Right atrium auricular region (tissue), 2 donors: ENCODE results near the gene WDR81. TPM values are rescaled to one million over a fixed set of nuclear protein-coding genes. Genes with fewer than 3 reads are reported as not detected.

Experiments used
- DNase-seq: peaks from one replicate; pipeline ENCODE4 v3.0.0-alpha.2; 2019; ENCODE audit warnings: low spot score
- H3K27ac ChIP-seq, 2 donors: fragments of 200-600 bp; sonication (generic); 1 replicate in 1 of 2; 2 replicates in 1 of 2; pipeline ENCODE4 v1.5.1; 2016 to 2019
- H3K27me3 ChIP-seq, 2 donors: fragments of 200-600 bp; sonication (generic); one replicate each; pipeline versions ENCODE4 v1.5.1 to v1.6.0; 2017 to 2019
- H3K36me3 ChIP-seq: fragments of 200-600 bp; sonication (generic); one replicate; pipeline ENCODE4 v1.5.1; 2016
- H3K4me1 ChIP-seq, 2 donors: fragments of 200-600 bp; sonication (generic); one replicate each; pipeline versions ENCODE4 v1.5.1 to v1.6.0; 2017 to 2019
- H3K4me3 ChIP-seq, 2 donors: fragments of 200-600 bp; sonication (generic); 1 replicate in 1 of 2; 2 replicates in 1 of 2; pipeline ENCODE4 v1.5.1; 2017 to 2019; ENCODE audit warnings: mild to moderate bottlenecking in 1 of 2, moderate library complexity in 1 of 2
- H3K9me3 ChIP-seq, 2 donors: fragments of 200-600 bp; sonication (generic); one replicate each; pipeline ENCODE4 v1.5.1; 2019
- total RNA-seq, 2 donors: library from RNA; depleted of rRNA; stranded (reverse); fragments of >200 nt; gene quantifications; one replicate each; pipeline ENCODE4 v1.1.0, GENCODE V29; 2016
- TF ChIP-seq, protein P1 (sequence below), 2 donors: fragments of 200-600 bp; sonication (generic); IDR thresholded peaks; one replicate each; pipeline ENCODE4 v1.5.1; 2019; ENCODE audit warnings: antibody characterized with exemption in 2 of 2

Gene WDR81
- total RNA-seq, 2 donors from 2014 or later: 10.9 to 17.9 TPM

GRCh38 chr17:1752425-1753262, 28.1 kb downstream of the WDR81 start:
- no peaks in the 10 kb centered on the region for H3K36me3 ChIP-seq
- TF ChIP-seq, protein P1, sequence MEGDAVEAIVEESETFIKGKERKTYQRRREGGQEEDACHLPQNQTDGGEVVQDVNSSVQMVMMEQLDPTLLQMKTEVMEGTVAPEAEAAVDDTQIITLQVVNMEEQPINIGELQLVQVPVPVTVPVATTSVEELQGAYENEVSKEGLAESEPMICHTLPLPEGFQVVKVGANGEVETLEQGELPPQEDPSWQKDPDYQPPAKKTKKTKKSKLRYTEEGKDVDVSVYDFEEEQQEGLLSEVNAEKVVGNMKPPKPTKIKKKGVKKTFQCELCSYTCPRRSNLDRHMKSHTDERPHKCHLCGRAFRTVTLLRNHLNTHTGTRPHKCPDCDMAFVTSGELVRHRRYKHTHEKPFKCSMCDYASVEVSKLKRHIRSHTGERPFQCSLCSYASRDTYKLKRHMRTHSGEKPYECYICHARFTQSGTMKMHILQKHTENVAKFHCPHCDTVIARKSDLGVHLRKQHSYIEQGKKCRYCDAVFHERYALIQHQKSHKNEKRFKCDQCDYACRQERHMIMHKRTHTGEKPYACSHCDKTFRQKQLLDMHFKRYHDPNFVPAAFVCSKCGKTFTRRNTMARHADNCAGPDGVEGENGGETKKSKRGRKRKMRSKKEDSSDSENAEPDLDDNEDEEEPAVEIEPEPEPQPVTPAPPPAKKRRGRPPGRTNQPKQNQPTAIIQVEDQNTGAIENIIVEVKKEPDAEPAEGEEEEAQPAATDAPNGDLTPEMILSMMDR (IDR thresholded peaks at IDR 0.05): no peak
- H3K4me1 ChIP-seq: no peaks in the 10 kb centered on the region
- H3K4me3 ChIP-seq: no peak overlapping the region
- no peak for DNase-seq
- H3K27ac ChIP-seq: peak overlapping the region in 1 of 2 donors; percentile 25
- H3K27me3 ChIP-seq: no peaks in the 10 kb centered on the region
- H3K9me3 ChIP-seq: no peaks in the 10 kb centered on the region

DNA sequence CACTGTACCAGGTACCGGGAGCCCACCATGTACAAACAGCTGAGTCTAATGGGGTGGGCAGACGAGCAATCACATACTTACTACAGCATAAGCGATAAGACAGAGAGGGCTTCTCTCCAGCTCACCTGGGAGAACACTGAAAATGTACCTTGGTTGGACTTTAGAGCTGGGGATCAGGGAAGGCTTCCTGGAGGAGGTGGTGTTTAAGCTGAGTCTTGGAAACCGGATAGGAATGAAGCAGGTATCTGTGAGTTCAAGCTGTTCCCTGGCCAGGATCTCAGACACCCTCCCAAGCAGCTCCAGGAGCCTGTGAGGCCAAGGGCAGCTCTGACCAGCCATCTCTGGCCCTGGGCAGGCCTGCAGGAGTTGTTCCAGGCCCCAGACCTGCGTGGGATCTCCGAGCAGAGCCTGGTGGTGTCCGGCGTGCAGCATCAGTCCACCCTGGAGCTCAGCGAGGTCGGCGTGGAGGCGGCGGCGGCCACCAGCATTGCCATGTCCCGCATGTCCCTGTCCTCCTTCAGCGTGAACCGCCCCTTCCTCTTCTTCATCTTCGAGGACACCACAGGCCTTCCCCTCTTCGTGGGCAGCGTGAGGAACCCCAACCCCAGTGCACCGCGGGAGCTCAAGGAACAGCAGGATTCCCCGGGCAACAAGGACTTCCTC, 29.4 kb downstream of the WDR81 start:
- no peaks in the 10 kb centered on the region for H3K9me3 ChIP-seq
- H3K36me3 ChIP-seq: no peaks in the 10 kb centered on the region
- H3K4me1 ChIP-seq: no peaks in the 10 kb centered on the region
- H3K4me3 ChIP-seq: no peak overlapping the region
- no peak overlapping the region for H3K27ac ChIP-seq
- DNase-seq: no peak
- TF ChIP-seq, protein P1 (IDR thresholded peaks at IDR 0.05): no peak
- no peaks in the 10 kb centered on the region for H3K27me3 ChIP-seq

DNA sequence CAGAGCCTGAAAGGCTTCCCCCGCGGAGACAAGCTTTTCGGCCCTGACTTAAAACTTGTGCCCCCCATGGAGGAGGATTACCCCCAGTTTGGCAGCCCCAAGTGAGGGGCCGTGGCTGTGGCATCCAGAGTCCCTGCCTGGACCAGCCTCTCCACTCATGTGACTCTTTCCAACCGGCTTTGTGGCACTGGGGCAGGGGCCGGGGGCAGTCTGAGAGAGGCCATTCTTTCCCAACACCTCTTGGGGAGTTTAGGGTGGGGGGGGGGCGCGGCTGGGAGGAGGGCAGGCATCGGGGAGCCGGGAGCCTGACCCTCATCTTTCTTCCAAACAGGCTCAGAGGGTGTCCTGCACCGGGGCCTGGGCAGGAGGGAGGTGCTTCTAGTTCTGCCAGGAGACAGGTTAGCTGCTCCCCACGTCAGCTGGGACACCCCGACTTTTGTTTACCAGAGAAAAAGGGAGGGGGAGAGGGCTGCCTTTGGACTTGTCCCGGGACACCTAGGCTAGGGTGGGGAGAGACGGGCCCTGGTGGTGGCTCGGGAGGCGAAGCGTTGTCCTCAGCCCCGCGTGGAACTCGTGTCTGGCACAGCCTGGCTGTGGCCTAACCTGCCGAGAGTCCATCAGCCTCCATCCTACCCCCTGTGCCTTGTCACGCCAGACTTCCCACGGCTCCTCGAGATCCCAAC, 30.1 kb downstream of the WDR81 start:
- no peaks in the 10 kb centered on the region for H3K4me1 ChIP-seq
- H3K4me3 ChIP-seq: no peak overlapping the region
- H3K27me3 ChIP-seq: no peaks in the 10 kb centered on the region
- DNase-seq: no peak
- TF ChIP-seq, protein P1 (IDR thresholded peaks at IDR 0.05): no peak
- no peaks in the 10 kb centered on the region for H3K36me3 ChIP-seq
- H3K9me3 ChIP-seq: no peaks in the 10 kb centered on the region
- no peak overlapping the region for H3K27ac ChIP-seq

- no peaks in the 10 kb centered on the region for H3K9me3 ChIP-seq
- TF ChIP-seq, protein P1 (IDR thresholded peaks at IDR 0.05): no peak
- H3K27me3 ChIP-seq: no peaks in the 10 kb centered on the region
- no peak overlapping the region for H3K27ac ChIP-seq
- no peaks in the 10 kb centered on the region for H3K4me1 ChIP-seq
- H3K4me3 ChIP-seq: no peak overlapping the region
- no peaks in the 10 kb centered on the region for H3K36me3 ChIP-seq
- no peak for DNase-seq
Measured at GRCh38 chr17:1755252-1755826, 30.8 kb downstream of the WDR81 start.

DNA sequence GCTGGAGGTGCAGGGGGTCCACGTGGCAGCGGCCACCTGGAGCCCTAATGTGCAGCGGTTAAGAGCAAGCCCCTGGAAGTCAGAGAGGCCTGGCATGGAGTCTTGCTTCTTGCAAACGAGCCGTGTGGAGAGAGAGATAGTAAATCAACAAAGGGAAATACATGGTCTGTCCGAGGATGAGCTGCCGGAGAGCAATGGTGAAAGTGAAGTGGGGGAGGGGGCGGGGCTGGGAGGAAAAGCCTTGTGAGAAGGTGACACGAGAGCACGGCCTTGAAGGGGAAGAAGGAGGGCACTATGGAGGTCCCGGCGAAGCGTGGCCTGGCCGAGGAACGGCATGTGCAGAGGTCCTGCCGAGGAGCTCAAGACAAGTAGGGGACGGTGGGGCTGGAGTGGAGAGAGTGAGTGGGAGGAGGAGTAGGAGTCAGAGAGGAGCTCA, 31.3 kb downstream of the WDR81 start:
- no peak for DNase-seq
- Histone ChIP-seq H3K4me3 (no peak overlapping the region), H3K27me3 (no peaks in the 10 kb centered on the region), H3K4me1 (no peaks in the 10 kb centered on the region), H3K36me3 (no peaks in the 10 kb centered on the region), H3K9me3 (no peaks in the 10 kb centered on the region), H3K27ac (no peak overlapping the region)
- TF ChIP-seq, protein P1 (IDR thresholded peaks at IDR 0.05): no peak
